ENCODE measurements around the gene TRABD2A.

DNA sequence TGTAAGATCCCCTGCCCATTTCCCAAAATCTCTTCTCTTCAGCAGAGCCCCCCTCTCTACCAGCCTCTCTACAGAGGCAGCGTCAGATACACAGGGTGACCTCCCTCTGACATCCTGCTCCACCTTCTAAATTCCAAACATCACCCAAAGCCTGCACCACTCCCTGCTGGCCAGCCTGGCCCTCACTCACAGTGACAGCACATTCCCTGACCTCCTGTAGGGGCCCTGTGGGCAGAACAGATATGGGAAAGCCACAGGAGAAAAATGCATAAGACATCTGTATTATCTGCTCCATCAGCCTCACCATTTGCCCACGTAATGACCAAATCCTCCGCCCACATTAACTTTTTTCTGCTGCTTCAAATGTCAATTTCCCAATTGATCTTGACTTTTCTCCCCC is 40.6 kb downstream of the TRABD2A start:
- TF ChIP-seq POLR2AphosphoS5 (IDR thresholded peaks at IDR 0.05) (no peak), POLR2A (IDR thresholded peaks at IDR 0.05) (no peak)
- TF ChIP-seq, protein P1, sequence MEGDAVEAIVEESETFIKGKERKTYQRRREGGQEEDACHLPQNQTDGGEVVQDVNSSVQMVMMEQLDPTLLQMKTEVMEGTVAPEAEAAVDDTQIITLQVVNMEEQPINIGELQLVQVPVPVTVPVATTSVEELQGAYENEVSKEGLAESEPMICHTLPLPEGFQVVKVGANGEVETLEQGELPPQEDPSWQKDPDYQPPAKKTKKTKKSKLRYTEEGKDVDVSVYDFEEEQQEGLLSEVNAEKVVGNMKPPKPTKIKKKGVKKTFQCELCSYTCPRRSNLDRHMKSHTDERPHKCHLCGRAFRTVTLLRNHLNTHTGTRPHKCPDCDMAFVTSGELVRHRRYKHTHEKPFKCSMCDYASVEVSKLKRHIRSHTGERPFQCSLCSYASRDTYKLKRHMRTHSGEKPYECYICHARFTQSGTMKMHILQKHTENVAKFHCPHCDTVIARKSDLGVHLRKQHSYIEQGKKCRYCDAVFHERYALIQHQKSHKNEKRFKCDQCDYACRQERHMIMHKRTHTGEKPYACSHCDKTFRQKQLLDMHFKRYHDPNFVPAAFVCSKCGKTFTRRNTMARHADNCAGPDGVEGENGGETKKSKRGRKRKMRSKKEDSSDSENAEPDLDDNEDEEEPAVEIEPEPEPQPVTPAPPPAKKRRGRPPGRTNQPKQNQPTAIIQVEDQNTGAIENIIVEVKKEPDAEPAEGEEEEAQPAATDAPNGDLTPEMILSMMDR (IDR thresholded peaks at IDR 0.05), result no peak

Data from breast epithelium (tissue), 3 donors.